GM21576 (cell line): ENCODE data around the gene UVSSA.

ENCODE experiments used
- ATAC-seq: cut with Tn5 transposase; IDR thresholded peaks from one replicate; pipeline ENCODE4 v1.9.1; 2021; ENCODE audit warnings: mild to moderate bottlenecking, moderate library complexity; ENCODE audit not compliant: unreplicated experiment

Gene UVSSA

DNA sequence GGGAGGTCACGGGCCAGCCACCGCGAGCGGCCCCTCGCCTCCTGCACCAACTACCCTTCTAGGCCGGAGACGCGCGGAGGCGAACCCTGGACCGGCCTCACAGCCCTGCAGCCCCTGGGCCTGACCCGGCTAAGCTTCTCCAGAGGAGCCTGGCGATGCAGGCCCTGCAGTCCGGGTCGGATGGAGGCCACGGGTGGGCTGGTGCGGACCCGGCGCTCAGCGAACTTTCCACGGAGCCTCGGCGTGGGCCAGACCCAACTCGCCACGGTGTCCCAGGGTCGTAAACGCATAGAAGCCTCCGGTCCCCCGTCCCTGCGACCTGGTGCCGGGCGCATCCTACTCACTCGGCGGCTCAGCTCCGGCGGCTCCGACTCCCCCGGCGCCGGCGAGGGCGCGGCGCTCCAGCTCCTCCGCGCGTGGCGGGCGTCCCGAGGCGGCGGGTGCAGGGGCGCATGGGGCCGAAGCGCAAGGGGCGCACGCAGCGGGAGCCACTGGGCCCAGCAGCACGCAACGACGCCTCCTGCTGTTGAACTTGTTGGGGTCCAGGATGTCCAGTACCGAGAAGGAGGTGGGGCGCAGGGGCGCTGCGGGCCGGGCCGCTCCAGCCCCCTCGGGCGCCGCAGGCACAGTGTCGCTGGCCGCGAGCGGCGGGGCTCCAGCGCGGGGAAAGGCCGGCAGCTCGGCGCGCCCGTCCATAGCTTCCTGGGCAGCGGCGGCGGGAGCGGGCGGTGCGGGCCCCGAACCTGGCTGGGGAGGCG is 58.8 kb downstream of the UVSSA start:
- ATAC-seq, result no peak

DNA sequence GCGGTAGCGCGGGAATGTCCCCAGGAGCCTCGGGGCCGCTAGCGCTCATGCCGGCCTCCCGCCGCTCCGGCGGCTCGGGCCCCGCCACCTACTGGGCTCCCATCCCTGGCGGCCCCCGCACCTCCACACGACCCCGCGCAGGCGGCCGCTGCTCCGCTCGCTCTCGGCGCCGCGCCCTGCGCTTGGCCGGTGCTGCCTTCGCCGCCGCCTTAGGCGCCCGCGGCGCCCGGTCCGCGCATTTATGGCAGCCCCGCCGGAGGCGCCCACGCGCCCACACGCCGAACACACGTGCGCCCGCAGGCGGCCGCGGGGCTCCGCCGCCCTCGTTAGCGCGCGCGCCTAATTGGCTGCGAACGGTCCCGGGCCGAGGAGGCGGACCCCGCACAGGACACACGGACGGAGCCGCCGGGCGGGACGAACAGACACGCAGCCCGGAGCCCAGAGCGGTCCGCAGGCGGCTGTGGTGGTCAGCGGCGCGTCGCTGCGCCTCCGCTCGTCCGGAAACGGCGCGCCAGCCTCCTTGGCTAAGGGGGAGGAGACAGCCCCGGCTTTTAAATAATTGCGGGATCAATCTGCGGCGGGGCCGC is 59.5 kb downstream of the UVSSA start, which contains the start of gene NKX1-1:
Gene NKX1-1 (minus strand): TSS at position 49 of the 587 bp plus-strand sequence. CDS start 0 bp downstream, at position 49.
- no peak for ATAC-seq

DNA sequence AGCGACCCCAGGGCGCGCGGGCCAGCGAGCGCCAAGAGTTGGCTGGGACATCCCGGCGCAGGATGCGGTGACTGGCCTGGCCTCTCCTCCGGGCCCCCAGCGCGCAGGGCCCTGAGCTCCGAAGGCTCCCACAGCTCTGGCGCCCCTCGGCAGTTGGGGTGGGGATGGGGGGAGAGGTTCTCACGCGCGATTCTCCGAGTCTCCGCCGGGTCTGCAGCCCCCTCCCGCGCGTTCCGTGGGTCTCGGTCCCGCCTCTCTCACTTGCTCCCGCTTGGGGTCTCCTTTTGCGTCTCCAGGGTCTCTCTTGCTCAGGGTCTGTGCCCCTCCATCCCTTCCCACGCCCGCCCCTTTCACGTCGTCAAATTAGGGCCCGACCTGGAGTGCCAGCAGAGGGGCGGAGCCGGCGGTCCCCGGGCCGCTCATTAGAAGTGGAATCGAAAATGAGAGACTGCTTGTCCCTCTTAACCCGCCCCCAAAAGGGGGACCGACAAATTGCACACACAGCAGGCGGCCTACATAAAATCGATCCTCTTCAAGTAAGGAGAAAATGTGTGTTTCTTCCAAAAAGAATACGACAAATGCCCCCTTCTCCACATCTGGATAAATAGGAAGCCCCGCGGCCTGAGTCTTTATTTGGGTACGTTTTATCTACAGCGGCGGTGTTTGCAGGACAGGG is 60.1 kb downstream of the UVSSA start:
- no peak for ATAC-seq

DNA sequence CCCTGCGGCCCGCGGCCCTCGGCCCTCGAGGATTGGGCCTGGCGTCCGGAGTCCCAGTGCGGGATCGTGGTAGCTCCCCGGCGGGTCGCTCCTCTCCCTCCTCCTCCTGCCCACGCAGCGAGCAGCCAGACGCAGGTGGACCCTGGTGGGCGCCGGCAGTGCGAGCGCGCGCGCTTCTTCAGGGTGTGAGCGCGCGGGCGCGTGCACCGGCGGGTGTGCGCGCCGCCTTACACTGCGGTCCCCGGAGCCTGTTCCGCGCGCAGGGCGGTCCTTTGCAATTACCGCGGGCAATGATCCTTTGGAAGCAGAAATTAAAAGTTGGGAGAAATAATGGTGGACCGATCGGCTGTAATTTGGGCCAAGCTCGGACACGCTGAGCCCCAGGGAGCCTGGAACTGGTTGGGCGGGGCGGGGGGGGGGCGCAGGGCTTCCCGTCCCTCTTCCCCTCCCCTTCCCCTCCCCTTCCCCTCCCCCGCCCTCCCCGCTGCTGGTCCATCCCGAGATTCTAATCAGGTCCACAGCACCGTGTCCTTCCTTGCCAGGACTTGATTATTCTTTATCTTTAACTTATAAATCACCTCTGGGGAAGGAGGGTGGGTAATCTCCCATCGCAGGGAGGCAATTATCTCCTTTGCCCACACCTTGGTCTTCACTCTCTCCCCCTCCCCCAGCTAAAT is 60.8 kb downstream of the UVSSA start:
- ATAC-seq, result no peak

DNA sequence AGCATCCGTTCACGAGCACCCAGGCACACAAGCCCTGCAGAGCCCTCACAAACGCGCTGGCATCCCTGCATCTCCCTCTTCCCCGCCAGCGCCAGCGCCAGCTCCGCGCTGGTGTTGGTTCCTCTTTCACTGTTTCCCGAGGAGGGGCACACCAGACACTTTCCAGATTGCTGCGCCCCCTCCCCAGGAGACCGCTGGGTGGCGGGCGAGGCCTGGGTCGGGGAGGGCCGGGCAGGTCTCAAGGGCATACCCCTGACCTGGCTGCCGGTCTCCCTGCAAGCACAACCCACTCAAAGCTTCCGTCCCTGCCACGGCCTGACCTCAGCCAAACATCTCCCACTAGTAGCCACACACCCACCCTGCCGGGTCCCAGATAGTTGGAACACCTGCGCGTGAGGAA is 61.4 kb downstream of the UVSSA start:
- ATAC-seq, result no peak

DNA sequence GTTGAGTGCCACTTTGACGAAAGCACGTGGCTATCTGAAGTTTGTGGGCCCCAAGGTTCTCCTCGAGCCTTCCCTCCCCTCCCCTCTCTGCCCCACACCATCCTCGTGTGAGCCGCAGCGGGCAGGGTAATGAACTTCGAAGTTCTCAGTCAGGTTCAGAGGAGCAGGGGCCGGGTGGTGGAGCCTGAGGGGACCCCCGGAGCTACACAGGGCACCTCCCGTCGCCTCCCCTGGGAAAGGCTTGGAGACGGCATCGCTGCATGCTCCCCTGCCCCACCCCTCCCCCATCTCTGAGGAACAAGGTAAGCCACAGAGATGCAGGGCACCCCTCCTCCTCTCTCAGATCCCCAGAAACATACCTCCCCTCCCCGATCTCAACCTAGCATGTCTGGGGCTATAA is 62.1 kb downstream of the UVSSA start:
- ATAC-seq, result no peak

DNA sequence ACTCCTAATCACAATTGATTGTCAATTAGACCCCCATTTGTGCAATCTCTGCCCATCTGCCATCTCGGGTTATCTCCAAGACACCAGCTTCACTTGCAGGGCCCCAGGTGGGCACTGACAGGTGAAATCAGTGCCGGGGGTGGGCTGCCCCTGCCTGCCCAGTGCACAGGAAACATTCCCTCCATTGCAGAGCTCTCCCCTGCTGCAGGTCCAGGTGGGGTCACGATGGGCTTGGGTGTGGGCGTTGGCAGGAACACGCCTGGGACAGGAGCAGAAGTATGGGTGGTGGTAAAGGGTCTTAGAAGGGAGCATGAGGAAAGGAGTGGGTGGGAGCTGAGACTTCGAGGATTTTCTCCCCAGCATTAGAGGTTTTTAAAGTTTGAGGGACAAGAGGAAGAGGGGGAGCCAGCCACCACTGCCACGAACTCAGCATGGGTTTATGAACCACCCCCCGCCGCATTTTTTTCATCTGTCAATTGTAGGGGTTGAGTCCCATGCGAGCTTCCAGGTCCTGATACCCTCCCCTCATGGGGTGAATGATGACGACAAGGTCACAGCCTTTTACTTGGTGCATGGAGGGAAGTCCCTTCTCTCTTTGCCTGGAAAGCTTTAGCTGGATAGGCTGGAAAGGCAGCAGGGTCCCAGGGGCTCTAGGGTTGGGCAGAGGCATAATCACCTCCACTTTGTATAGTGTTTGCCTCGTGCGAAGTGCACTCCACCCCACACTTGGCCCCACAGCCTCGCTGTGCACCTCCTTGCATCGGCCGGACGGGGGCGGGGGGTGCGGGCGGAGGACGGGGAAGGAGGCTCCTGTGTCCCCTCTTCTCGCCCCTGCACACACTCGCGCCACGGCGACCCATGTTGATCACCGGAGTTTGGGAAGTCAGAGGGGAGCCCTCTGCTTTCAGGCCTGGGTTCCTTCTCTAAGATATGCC is 62.8 kb downstream of the UVSSA start:
- no peak for ATAC-seq

DNA sequence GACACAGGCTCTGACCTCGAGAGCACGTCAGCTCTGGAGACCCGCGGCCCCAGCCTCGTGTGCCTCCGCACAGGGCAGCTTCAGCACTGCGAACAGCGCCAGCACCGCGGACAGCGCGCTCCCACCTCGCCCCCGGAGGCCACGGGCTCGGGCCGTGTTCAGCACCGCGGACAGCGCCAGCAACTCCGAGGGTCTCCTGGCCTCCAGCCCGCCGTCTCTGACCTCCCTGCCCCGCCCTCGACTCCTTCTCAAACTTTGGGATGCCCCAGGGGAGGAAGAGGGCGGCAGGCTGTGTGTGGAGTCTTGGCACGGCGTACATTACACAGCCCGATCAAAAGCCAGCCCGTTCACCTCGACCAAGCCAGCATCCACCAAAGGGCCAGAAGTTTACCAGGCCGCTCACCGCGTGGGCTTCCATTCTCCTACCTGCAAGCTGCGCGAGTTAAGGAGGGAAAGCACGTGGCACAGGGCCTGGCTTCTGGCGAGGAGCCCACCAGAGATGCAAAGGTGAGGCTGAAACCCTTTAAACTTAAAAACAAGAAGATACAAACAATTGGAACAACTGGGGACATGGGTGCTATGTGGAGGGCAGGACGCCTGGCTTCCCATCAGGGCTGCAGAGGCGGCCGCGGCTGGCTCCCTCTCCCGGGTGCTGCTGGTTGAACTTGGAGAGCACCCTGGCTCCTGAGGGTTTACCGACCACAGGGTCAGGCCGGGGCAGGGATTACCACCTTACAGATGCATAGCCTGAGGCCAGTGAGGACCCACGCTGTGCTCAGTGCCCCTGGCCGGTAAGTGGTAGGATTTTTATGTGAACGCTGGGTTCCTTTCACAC is 63.7 kb downstream of the UVSSA start:
- ATAC-seq, result no peak

DNA sequence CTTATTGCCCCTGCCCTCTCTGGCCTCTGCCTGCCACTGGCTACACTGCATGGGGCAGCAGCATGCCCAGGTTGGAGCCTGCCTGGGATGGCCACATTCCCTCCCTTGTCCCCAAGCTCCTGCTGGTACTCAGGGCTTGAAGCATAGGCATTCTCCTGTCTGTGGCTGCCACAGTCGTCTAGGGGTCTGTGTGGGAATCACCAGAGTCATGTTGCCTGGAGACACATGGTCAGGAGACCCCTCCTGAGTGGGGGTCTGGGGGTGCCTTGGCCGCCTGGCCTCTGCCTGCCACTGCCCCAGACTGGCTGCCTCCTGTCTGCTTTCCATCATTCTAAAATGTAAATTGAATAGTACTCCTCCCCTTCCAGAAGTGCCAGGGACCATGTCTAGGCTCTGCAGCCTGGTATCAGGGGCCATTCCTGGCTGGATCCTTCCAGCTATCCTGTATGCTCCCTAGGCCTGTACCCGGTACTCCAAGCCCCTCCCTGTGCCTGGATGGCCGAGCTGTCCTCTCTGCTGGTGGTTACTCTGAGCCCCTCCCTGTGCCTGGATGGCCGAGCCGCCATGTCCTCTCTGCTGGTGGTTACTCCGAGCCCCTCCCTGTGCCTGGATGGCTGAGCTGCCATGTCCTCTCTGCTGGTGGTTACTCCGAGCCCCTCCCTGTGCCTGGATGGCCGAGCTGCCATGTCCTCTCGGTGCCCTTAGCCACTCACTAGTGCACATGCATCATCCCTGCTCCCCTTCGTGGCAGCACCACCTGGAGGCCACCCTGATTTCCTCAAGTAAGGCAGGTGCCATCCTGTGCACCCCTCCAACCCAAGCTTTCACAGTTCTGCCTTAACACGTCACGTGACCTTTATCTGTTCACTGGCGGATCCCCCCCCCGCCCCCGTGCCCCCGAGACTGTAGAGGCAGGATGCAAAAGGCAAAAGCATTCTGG is 64.7 kb downstream of the UVSSA start:
- ATAC-seq, result no peak

DNA sequence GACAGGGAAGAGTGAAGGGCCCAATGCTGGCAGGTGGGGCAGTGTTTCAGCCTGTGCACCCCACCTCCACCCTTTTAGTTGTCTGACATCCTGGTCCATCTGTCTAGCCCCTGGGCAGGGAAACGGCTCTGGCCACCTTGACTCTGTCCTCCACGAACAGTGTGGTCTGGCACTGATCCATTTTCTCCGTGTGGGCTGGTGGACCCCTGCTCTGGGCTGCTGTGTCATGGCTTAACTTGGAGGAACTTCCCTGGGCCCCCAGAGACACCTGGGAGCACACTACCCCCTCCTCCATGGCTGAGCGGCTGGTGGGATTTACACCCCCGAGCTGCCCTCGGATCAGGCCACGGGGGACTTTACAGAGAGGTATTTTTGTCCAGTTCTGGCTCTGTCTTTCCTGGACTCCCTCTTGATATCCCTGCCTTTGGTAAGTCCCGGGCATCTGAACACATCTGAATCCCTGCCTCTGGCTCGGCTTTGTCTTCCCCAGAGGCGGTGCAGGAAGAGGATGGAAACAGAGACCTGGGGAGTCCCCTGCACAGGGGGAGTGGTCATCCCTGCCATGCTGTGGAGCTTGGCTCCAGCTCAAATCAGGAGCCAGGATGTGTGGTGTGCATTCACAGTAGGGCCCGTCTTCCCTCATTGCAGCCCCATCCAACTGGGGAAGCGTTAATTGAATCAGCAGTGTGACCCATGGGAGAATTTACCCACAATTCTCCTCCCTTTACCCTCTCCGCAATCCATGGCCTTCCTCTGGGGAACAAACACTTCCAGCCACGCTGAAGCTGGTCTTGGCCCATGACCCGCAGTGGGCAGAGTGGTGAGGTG is 65.6 kb downstream of the UVSSA start:
- no peak for ATAC-seq

DNA sequence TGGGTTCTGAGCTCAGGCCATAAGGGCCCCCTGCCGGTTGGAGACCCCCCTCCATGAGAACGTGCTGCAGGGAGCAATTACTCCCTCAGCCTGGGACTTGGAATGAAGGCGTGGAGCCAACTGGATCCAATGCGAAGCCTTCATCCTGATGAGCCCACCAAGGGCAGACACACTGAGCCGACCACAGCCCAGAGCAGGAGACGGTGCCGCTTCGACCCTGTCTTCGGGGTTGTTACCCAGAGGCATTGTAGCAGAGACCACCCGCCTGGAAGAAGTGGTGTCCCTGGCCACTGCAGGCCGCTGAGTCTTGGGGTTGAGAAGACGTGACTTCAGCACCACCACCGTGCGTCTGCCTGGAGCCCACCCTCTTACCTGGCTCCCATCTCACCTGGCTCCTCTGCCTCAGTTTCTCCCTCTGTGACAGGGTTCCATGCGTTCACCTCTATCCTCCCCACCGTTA is 66.2 kb downstream of the UVSSA start:
- no peak for ATAC-seq

DNA sequence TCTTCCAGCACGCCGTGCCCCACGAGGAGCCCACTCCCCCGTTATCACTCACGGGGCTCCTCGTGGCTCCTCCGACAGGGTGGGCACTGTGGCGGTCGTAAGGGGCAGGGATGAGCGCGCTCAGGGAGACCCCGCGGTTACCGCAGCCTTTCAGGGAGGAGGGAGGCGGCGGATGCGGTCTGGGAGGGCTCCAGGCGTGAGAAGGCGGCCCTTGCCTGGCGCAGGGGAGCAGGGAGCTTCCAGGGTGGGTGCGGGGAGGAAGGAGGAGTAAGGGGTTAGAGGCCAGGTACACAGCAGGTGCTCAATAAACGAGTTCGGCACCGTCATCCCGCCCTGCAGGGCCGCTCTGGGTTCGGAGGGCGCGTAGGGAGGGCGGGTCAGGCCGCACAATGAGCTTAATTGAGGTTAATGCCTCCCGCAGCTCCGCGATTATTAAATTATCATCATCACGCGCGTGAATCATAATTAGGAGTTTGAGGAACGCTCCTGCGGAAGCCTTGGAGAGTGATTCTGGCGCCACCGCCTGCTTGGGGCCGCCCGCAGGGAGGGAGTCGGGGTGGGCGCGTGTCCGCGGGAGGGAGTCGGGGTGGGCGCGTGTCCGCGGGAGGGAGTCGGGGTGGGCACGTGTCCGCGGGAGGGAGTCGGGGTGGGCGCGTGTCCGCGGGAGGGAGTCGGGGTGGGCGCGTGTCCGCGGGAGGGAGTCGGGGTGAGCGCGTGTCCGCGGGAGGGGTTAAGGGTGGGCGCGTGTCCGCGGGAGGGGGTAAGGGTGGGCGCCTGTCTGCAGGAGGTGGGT is 66.9 kb downstream of the UVSSA start:
- no peak for ATAC-seq

DNA sequence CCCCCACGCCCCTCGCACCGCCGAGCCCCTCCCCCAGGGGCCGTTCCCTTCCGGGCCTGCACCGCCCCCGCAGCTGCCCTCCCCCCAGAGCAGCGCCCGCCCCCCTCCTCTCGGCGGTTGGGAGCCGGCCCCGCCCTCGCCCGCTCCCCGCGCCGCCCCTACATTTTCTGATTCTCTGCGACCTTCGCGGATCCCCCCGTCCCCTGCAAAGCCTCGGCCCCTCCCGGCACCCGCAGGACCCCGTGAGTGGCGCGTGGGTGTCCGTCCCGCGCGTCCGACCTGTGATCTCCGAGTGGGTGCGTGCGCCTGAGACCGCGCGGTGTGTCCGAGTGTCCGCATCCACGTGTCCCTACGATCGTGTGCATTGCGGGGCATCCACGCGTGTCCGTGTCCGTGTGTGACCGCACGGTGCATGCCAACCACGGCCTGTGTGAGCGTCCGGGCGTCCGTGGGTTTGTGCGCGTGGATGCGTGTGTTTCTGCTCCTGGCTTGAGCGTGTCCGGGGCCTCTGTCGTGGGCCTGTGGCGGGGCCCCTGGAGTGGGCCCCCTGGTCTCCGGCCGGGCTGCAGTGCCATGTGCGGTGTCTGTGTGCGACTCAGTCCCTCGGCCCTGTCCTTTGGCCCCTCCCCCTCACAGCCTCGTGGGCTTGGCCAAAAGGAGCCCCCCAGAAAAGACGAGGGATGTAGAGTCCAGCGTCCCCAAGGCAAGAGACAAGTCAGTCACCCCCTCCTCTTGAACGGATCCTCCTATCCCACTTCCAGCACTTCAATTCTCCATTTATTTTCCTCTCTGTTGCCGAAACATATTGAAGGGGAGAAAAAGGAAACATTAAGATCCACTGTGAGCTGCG is 68.0 kb downstream of the UVSSA start:
- ATAC-seq, result no peak

DNA sequence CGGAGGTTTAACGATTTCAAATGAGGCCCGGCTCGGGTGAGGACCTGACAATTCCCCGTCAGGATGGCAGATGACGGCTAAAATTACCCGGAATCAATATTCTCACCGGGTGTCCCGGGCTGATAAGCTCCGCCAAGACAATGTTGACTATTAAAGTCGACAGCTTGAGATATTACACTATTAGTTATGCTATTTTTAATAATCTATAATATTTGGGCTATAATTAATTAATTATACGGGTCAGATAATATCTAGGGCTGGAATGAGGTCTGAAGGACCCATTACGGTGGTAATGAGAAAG is 68.6 kb downstream of the UVSSA start:
- ATAC-seq, result no peak

DNA sequence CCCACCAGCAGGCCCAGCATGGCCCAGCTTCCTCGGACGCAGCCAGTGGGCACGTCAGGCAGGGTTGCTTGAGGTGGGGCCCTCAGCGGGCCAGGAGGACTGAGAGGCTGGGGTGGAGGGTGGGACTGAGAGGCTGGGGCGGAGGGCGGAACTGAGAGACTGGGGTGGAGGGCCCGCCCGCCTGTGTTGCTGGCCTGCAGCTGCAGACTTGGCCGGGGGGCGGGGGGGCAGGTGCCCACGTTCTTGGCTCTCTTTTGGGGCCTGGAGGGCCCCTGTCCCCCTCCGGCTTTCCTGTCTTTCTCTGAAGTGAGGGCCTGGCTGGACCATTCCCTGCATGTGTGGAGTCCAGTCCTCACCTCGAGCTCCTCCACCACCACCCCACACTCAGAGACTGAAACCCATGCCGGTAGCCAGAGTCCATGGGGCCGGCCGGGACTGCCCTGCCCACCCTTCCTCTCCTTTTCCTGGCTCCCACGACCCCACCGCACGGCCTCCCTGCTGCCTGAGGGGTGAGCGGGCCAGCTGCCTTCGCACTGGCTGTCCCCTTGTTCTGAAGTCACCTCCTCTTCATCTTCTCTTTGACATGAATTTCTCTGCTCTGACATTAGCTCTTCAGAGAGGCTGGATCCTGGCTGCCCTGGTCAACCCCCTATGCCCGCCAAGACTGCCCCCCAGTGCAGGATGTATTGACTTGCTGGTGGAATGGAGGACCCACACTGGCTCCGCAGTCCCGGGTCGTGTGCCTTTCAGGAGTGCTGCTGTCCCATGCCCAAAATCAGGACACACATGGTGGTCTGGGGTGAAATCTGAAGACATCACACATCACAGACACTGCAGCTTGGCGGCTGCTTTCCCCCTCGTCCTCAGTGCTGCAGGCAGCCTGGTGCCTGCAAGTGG is 69.3 kb downstream of the UVSSA start:
- ATAC-seq, result no peak
